ENCODE results near the gene EIF6.

- TF ChIP-seq YY1 (IDR thresholded peaks at IDR 0.05; ENCODE audit: insufficient read depth, insufficient read length) (no peak), SUZ12 (IDR thresholded peaks at IDR 0.05; ENCODE audit: extremely low read depth, insufficient read depth, insufficient read length) (no peak)
Measured at GRCh38 chr20:35275741-35276251, 8.8 kb downstream of the EIF6 start.

Data from NT2/D1 (cell line).